AG10803 (cell line): Measurements from ENCODE around the gene N4BP3.

Experiments
- DNase-seq: peaks from one replicate; pipeline ENCODE4 v3.0.0; 2010; ENCODE audit warnings: low read depth
- H3K4me3 ChIP-seq: 2 replicates; pipeline ENCODE4 v1.5.1; 2011; ENCODE audit warnings: mild to moderate bottlenecking, low read length, control low read depth
- CTCF ChIP-seq: conservative IDR thresholded peaks from 2 replicates; pipeline ENCODE4 v1.5.1; 2011; ENCODE audit warnings: mild to moderate bottlenecking, low read length, control low read depth, inconsistent platforms

N4BP3 gene

GRCh38 chr5:178165581-178165980 is 52.2 kb downstream of the N4BP3 start:
- H3K4me3 ChIP-seq: no peak overlapping the region
- no peak for DNase-seq
- TF ChIP-seq CTCF: no peak

GRCh38 chr5:178170455-178170854 is 57.1 kb downstream of the N4BP3 start:
- no peak overlapping the region for H3K4me3 ChIP-seq
- no peak for DNase-seq
- no peak for TF ChIP-seq CTCF

GRCh38 chr5:178174456-178174855 is 61.1 kb downstream of the N4BP3 start:
- DNase-seq: no peak

More at GRCh38 chr5:178174456-178174855, 61.1 kb downstream of the N4BP3 start:
- no peak overlapping the region for H3K4me3 ChIP-seq
- no peak for TF ChIP-seq CTCF
